ENCODE data around the gene GPR6. TPM values are rescaled to one million over a fixed set of nuclear protein-coding genes. Genes with fewer than 3 reads are reported as not detected.

The GPR6 gene
- total and polyA plus RNA-seq, 2 of the 8 experiments (the other 6 are each of a cell fraction or from before 2014, with no cell fraction given) = 0.18 to 0.37 TPM

DNA sequence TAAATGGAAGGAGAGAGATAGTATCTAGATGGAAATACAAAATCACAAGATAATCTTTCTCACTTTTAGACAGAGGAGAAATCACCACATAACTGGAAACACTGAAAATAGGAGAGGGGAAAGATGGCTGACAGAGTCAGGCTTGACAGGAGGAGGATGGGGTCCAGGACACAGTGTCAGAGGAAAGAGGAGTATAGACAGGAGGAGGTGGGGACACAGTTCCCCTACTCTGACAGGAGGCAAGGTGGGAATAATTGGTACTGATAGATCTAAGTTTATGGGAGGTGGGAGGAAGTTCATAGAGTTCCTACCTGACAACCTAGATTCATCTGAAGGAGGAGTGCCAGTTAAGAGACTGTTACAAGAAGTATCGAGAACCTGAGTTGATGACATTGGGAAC is 9.1 kb downstream of the GPR6 start:
- WGBS, 2 experiments (ENCODE audit: extremely low coverage in 1 of 2, insufficient coverage in 1 of 2, insufficient read length in 1 of 2, insufficient replicate concordance in 2 of 2, low coverage in 1 of 2, low lambda C conversion rate in 2 of 2, missing lambda C conversion rate in 1 of 2) = 100% methylated on average over 1 of the region's 1 CpG; no CpG with 5 or more reads in 1 of the 2 experiments
- Histone ChIP-seq H3K4me2 (ENCODE audit: insufficient read depth in 1 of 2, low read depth in 2 of 2, low read length in 2 of 2) (no peak overlapping the region), H3K9me3 (ENCODE audit: insufficient read depth in 2 of 2, low read depth in 1 of 2, low read length in 1 of 2) (no peaks in the 10 kb centered on the region), H4K8ac (ENCODE audit: extremely low read depth, insufficient read depth, low read length) (no peak overlapping the region), H3K36me3 (ENCODE audit: control insufficient read depth in 2 of 4, insufficient read depth in 4 of 4, low read length in 3 of 4) (no peaks in the 10 kb centered on the region), H2AFZ (ENCODE audit: low read length) (no peak overlapping the region), H3K79me1 (ENCODE audit: low read depth, low read length) (no peaks in the 10 kb centered on the region), H3K27me3 (replicated peaks in 1 of 4; ENCODE audit: control insufficient read depth in 3 of 4, extremely low read depth in 1 of 4, insufficient read depth in 3 of 4, low read length in 3 of 4) (no peaks in the 10 kb centered on the region; a peak in 1 of 7 replicates), H4K5ac (ENCODE audit: insufficient read length, low read depth, low read length) (no peak overlapping the region), H3K4me1 (replicated peaks in 1 of 4; ENCODE audit: control insufficient read depth in 3 of 4, insufficient read depth in 4 of 4, low read length in 3 of 4) (no peaks in the 10 kb centered on the region), H3K4me3 (ENCODE audit: extremely low read depth in 1 of 4, insufficient read depth in 2 of 4, low read depth in 3 of 4, low read length in 4 of 4) (no peak overlapping the region), H2BK120ac (replicated peaks; ENCODE audit: low read depth, low read length) (no peak overlapping the region), H3K4ac (replicated peaks; ENCODE audit: insufficient read length, low read depth, low read length) (no peak overlapping the region), H2BK12ac (ENCODE audit: low read depth, low read length) (no peak overlapping the region), H3K27ac (ENCODE audit: low read depth, low read length) (no peak overlapping the region), H3K23me2 (ENCODE audit: low read depth, low read length) (no peaks in the 10 kb centered on the region), H2BK20ac (ENCODE audit: low read length) (no peak overlapping the region), H2BK15ac (ENCODE audit: low read length) (no peak overlapping the region), H3K56ac (replicated peaks; ENCODE audit: insufficient read length, low read depth, low read length) (no peak overlapping the region), H2AK5ac (ENCODE audit: low read depth, low read length) (no peak overlapping the region), H4K91ac (replicated peaks; ENCODE audit: insufficient read length, low read length) (no peak overlapping the region), H3K79me2 (ENCODE audit: control insufficient read depth in 1 of 2, insufficient read depth in 2 of 2, low read length in 2 of 2) (no peaks in the 10 kb centered on the region), H3K14ac (ENCODE audit: insufficient read length) (no peak overlapping the region), H3K9ac (replicated peaks in 1 of 4; ENCODE audit: extremely low read depth in 1 of 4, low read depth in 3 of 4, low read length in 3 of 4) (no peak overlapping the region), H3K18ac (ENCODE audit: extremely low read depth, low read length) (no peak overlapping the region), H2BK5ac (ENCODE audit: low read depth, low read length) (no peak overlapping the region), H3K23ac (ENCODE audit: insufficient read length) (no peak overlapping the region), H4K20me1 (replicated peaks in 1 of 2; ENCODE audit: control insufficient read depth in 1 of 2, insufficient read depth in 2 of 2, low read length in 2 of 2) (no peaks in the 10 kb centered on the region)
- DNase-seq (ENCODE audit: low read depth in 1 of 2, low spot score in 2 of 2) (no peak), FAIRE-seq (no peak)
- CTCF ChIA-PET (ENCODE audit: partially characterized antibody) = interaction anchor here (0.7 to 1.7 kb wide), 4 partner anchors 13 to 66 kb away, joined by 3 to 8 read pairs (median 4); no protein-coding TSS in a partner anchor
- POLR2A ChIA-PET (ENCODE audit: partially characterized antibody) = no interaction called here
- TF ChIP-seq, protein P1, sequence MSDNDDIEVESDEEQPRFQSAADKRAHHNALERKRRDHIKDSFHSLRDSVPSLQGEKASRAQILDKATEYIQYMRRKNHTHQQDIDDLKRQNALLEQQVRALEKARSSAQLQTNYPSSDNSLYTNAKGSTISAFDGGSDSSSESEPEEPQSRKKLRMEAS (IDR thresholded peaks at IDR 0.05) = no peak
- TF ChIP-seq EGR1 (IDR thresholded peaks at IDR 0.05; ENCODE audit: borderline replicate concordance, low read depth, low read length) = no peak
- TF ChIP-seq FOSL1 (IDR thresholded peaks at IDR 0.05; ENCODE audit: insufficient read depth, low read depth, low read length) = no peak
- TF ChIP-seq GABPA (IDR thresholded peaks at IDR 0.05; ENCODE audit: borderline replicate concordance, insufficient read depth, low read length) = no peak
- no peak for TF ChIP-seq CBX5 (IDR thresholded peaks at IDR 0.05; ENCODE audit: low read depth, low read length)
- TF ChIP-seq RXRA (IDR thresholded peaks at IDR 0.05; ENCODE audit: insufficient read depth, low read depth, low read length) = no peak
- no peak for TF ChIP-seq POLR2AphosphoS5 (IDR thresholded peaks at IDR 0.05; ENCODE audit: low read depth, low read length)
- TF ChIP-seq, protein P2, sequence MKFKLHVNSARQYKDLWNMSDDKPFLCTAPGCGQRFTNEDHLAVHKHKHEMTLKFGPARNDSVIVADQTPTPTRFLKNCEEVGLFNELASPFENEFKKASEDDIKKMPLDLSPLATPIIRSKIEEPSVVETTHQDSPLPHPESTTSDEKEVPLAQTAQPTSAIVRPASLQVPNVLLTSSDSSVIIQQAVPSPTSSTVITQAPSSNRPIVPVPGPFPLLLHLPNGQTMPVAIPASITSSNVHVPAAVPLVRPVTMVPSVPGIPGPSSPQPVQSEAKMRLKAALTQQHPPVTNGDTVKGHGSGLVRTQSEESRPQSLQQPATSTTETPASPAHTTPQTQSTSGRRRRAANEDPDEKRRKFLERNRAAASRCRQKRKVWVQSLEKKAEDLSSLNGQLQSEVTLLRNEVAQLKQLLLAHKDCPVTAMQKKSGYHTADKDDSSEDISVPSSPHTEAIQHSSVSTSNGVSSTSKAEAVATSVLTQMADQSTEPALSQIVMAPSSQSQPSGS (IDR thresholded peaks at IDR 0.05; ENCODE audit: low read length) = no peak
- TF ChIP-seq YY1 (IDR thresholded peaks at IDR 0.05; ENCODE audit: low read depth, low read length) = no peak
- TF ChIP-seq KDM5A (IDR thresholded peaks at IDR 0.05; ENCODE audit: low read length) = no peak
- no peak for TF ChIP-seq JUND (IDR thresholded peaks at IDR 0.05; ENCODE audit: low read length)
- TF ChIP-seq TEAD4 (IDR thresholded peaks at IDR 0.05; ENCODE audit: low read depth, low read length) = no peak
- TF ChIP-seq KDM1A (IDR thresholded peaks at IDR 0.05; ENCODE audit: borderline replicate concordance, low read length) = no peak
- TF ChIP-seq BRCA1 (IDR thresholded peaks at IDR 0.05; ENCODE audit: low read depth, low read length) = no peak

Measured in H1 (cell line).